Measurements from ENCODE around the gene DDX10.

DNA sequence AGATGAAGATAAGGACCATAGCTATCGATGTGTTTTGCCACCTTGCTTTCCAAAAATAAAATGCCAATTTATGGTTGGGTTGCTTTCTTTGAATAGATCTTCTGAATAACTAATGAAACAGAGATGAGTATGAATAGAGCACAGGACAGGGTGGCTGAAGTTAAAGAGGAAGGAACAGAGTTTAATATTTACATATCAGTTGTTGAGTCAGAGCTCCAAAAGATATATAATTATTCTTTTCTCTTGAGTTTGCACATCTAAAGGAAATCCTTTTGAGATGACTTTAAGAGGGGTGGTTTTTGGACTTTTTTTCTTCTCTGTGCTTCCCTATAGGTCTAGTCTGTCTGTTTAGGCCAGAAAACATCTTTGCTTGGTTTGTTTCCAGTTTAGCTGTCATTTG is 115.2 kb downstream of the DDX10 start:
- TF ChIP-seq JUND (IDR thresholded peaks at IDR 0.05) (no peak), ZBTB33 (IDR thresholded peaks at IDR 0.05; ENCODE audit: borderline replicate concordance, low read depth) (no peak), TAF1 (IDR thresholded peaks at IDR 0.05; ENCODE audit: borderline replicate concordance, low read depth, low read length) (no peak), REST (IDR thresholded peaks at IDR 0.05; ENCODE audit: low read depth, low read length) (no peak), POLR2AphosphoS5 (IDR thresholded peaks at IDR 0.05; ENCODE audit: low read depth, low read length) (no peak), RAD21 (IDR thresholded peaks at IDR 0.05; ENCODE audit: low read length) (no peak), EZH2phosphoT487 (IDR thresholded peaks at IDR 0.05; ENCODE audit: borderline replicate concordance, low read depth) (no peak), TCF12 (IDR thresholded peaks at IDR 0.05) (no peak), NRF1 (IDR thresholded peaks at IDR 0.05; ENCODE audit: low read depth, low read length) (no peak), ELF1 (IDR thresholded peaks at IDR 0.05) (no peak), IRF3 (IDR thresholded peaks at IDR 0.05; ENCODE audit: low read depth, low read length) (no peak)
- TF ChIP-seq, protein P1, sequence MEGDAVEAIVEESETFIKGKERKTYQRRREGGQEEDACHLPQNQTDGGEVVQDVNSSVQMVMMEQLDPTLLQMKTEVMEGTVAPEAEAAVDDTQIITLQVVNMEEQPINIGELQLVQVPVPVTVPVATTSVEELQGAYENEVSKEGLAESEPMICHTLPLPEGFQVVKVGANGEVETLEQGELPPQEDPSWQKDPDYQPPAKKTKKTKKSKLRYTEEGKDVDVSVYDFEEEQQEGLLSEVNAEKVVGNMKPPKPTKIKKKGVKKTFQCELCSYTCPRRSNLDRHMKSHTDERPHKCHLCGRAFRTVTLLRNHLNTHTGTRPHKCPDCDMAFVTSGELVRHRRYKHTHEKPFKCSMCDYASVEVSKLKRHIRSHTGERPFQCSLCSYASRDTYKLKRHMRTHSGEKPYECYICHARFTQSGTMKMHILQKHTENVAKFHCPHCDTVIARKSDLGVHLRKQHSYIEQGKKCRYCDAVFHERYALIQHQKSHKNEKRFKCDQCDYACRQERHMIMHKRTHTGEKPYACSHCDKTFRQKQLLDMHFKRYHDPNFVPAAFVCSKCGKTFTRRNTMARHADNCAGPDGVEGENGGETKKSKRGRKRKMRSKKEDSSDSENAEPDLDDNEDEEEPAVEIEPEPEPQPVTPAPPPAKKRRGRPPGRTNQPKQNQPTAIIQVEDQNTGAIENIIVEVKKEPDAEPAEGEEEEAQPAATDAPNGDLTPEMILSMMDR (IDR thresholded peaks at IDR 0.05), result no peak

Data from SK-N-SH (cell line).